Sigmoid colon (tissue), 7 donors: ENCODE data around the gene NCOA7. TPM values are rescaled to one million over a fixed set of nuclear protein-coding genes. Genes with fewer than 3 reads are reported as not detected.
"Not testable (repeated sequence)": the region's sequence is repeated elsewhere in the genome, so short reads cannot be mapped to it uniquely, and the experiment has no call there.

Experiments
- DNase-seq: peaks from one replicate; pipeline ENCODE4 v3.0.0-alpha.2; 2019
- H3K27ac ChIP-seq, 4 donors: fragments of 200-600 bp; sonication (generic); one replicate each; pipeline ENCODE4 v1.5.1; 2016 to 2019; ENCODE audit warnings: mild to moderate bottlenecking in 1 of 4
- H3K27me3 ChIP-seq, 3 donors: fragments of 200-600 bp; sonication (generic); one replicate each; pipeline ENCODE4 v1.5.1; 2019; ENCODE audit warnings: mild to moderate bottlenecking in 1 of 3
- H3K36me3 ChIP-seq, 4 donors: fragments of 200-600 bp; sonication (generic); one replicate each; pipeline ENCODE4 v1.5.1; 2016 to 2019
- H3K4me1 ChIP-seq, 4 donors: fragments of 200-600 bp; sonication (generic); one replicate each; pipeline ENCODE4 v1.5.1; 2017 to 2019
- H3K4me3 ChIP-seq, 4 donors: fragments of 200-600 bp; sonication (generic); one replicate each; pipeline ENCODE4 v1.5.1; 2017 to 2019; ENCODE audit warnings: mild to moderate bottlenecking in 2 of 4, moderate library complexity in 1 of 4
- H3K9me3 ChIP-seq, 4 donors: fragments of 200-600 bp in 3 of 4; sonication (generic) in 3 of 4; one replicate each; pipeline versions ENCODE4 v1.5.1 to v1.6.1; 2013 to 2019
- CTCF ChIP-seq, 4 experiments: fragments of 450-650 bp in 3 of 4; fragments of 200-600 bp in 1 of 4; IDR thresholded peaks; one replicate each; pipeline ENCODE4 v1.5.1; 2016 to 2019; ENCODE audit warnings: antibody characterized with exemption in 4 of 4, mild to moderate bottlenecking in 3 of 4, moderate library complexity in 2 of 4
- EP300 ChIP-seq, 4 donors: sonication (generic); formaldehyde crosslinking; IDR thresholded peaks; one replicate each; pipeline ENCODE4 v1.6.1; 2017; ENCODE audit warnings: antibody characterized with exemption in 4 of 4
- POLR2A ChIP-seq, 2 donors: fragments of 450-650 bp; IDR thresholded peaks; one replicate each; pipeline ENCODE4 v1.6.1; 2016; ENCODE audit warnings: antibody characterized with exemption in 2 of 2, mild to moderate bottlenecking in 2 of 2, moderate library complexity in 2 of 2
- POLR2AphosphoS5 ChIP-seq, 4 donors: sonication (generic); formaldehyde crosslinking; IDR thresholded peaks; one replicate each; pipeline ENCODE4 v1.6.1; 2017; ENCODE audit warnings: antibody characterized with exemption in 4 of 4
- WGBS, 2 donors: extraction: QIAGEN DNeasy Blood & Tissue Kit; methylation state at CpG; one replicate each; pipeline ENCODE4 v1.1.7; 2013; 5-methylcytosine and 5-hydroxymethylcytosine counted together
- intact Hi-C: fragments of 100-400 bp; cut with DNase I; formaldehyde crosslinking; loops from one replicate; pipeline ENCODE4 v1.15.1; 2023
- polyA plus RNA-seq, 3 donors: library from polyadenylated mRNA; stranded (reverse); fragments of 200-250 nt; gene quantifications; one replicate each; pipeline ENCODE4 v1.2.3, GENCODE V29; 2013
- total RNA-seq, 4 donors: library from RNA; depleted of rRNA; stranded (reverse); fragments of >200 nt; gene quantifications; one replicate each; pipeline ENCODE4 v1.1.0, GENCODE V29; 2016
- donor health status: healthy with polysubstance abuse.
- donor health status: Bipolar disorder and iron deficiency.
- donor health status: healthy.

Gene NCOA7
- total and polyA plus RNA-seq, 7 donors: 15.6 to 48.3 (median 27.5) TPM

DNA sequence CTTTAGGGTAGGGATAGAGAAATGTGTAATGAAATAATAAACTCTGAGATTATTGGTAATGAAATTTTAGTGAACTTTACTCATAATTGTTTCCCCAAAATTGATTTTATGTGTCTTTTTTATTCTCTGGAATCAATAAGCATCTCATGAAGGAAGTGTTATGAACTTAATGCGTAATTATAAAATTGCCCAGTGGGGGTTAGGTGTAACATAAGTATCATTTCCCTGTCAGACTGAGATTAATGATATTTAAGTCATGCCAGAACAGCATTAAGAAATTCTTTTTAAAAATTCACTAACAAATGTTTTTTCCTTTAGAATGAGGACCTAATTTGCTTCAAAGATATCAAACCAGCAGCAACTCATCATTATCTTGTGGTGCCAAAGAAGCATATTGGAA lies 175.8 kb downstream of the NCOA7 start:
- intact Hi-C loops: no loop called here
- no peak overlapping the region for H3K27ac ChIP-seq
- H3K4me1 ChIP-seq: no peaks in the 10 kb centered on the region
- H3K9me3 ChIP-seq: no peaks in the 10 kb centered on the region
- no peaks in the 10 kb centered on the region for H3K27me3 ChIP-seq
- TF ChIP-seq CTCF (IDR thresholded peaks at IDR 0.05): no peak
- no peak for TF ChIP-seq POLR2AphosphoS5 (IDR thresholded peaks at IDR 0.05)
- no peak for TF ChIP-seq POLR2A (IDR thresholded peaks at IDR 0.05)
- TF ChIP-seq EP300 (IDR thresholded peaks at IDR 0.05): no peak
- peaks cover 0 to 22% (median 5%) of the 10 kb centered on the region in 4 donors for H3K36me3 ChIP-seq
- DNase-seq: no peak
- 98 to 99% methylated on average over 1 of the region's 1 CpG for WGBS, 2 donors
- no peak overlapping the region for H3K4me3 ChIP-seq

DNA sequence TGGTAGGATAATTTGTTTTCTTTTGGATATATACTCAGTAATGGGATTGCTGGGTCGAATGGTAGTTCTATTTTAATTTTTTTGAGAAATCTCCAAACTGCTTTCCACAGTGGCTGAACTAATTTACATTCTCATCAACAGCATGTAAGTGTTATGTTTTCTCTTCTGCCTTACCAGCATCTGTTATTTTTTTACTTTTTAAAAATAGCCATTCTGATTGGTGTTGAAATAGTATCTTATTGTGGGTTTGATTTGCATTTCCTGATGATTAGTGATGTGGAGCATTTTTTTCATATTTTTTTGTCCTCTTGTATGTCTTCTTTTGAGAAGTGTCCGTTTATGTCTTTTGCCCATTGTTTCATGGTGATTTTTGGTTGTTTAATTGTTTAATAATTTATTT lies 177.7 kb downstream of the NCOA7 start:
- intact Hi-C loops: no loop called here
- no peaks in the 10 kb centered on the region for H3K27me3 ChIP-seq
- H3K4me1 ChIP-seq: no peaks in the 10 kb centered on the region
- TF ChIP-seq POLR2A (IDR thresholded peaks at IDR 0.05): no peak
- no peak for TF ChIP-seq CTCF (IDR thresholded peaks at IDR 0.05)
- TF ChIP-seq EP300 (IDR thresholded peaks at IDR 0.05): no peak
- no peak for TF ChIP-seq POLR2AphosphoS5 (IDR thresholded peaks at IDR 0.05)
- H3K36me3 ChIP-seq: peaks cover 0 to 22% (median 5%) of the 10 kb centered on the region in 4 donors
- H3K9me3 ChIP-seq: no peaks in the 10 kb centered on the region
- DNase-seq: no peak
- no peak overlapping the region for H3K4me3 ChIP-seq
- WGBS, 2 donors: 81 to 82% methylated on average over 2 of the region's 2 CpGs
- no peak overlapping the region for H3K27ac ChIP-seq

DNA sequence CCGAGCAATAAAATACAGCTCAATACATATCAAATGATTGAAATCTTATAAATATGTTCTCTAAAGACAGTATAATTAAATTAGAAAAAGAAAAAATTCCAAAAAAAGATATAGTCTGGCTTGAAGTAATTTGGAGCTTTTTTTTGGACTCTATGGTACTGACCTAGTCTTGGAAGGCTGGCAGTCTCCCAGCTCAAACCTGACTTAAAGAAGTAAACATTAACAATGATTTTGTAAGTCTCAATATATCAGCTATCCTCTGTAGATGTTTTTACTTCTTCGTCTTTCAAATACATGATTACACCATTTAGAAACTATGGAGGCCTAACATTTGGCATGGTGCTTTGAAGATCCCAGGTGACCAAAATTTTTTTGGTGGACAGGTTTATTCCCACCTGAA lies 180.0 kb downstream of the NCOA7 start:
- H3K27ac ChIP-seq: no peak overlapping the region
- H3K36me3 ChIP-seq: peaks cover 0 to 34% (median 7%) of the 10 kb centered on the region in 4 donors
- no peaks in the 10 kb centered on the region for H3K4me1 ChIP-seq
- no peak for TF ChIP-seq POLR2AphosphoS5 (IDR thresholded peaks at IDR 0.05)
- no peak for TF ChIP-seq POLR2A (IDR thresholded peaks at IDR 0.05)
- TF ChIP-seq CTCF (IDR thresholded peaks at IDR 0.05): no peak
- TF ChIP-seq EP300 (IDR thresholded peaks at IDR 0.05): no peak
- H3K27me3 ChIP-seq: no peaks in the 10 kb centered on the region
- intact Hi-C loops: no loop called here
- no peak overlapping the region for H3K4me3 ChIP-seq
- DNase-seq: no peak
- 0 to 70% methylated on average over 2 of the region's 2 CpGs for WGBS, 2 donors
- H3K9me3 ChIP-seq: no peaks in the 10 kb centered on the region

GRCh38 chr6:125972478-125972877 lies 181.7 kb downstream of the NCOA7 start:
- WGBS, 2 donors: 92 to 95% methylated on average over 1 of the region's 1 CpG
- H3K4me1 ChIP-seq, intact Hi-C loops, H3K9me3 ChIP-seq, H3K27ac ChIP-seq, DNase-seq, H3K4me3 ChIP-seq, H3K27me3 ChIP-seq: not testable (repeated sequence)
- H3K36me3 ChIP-seq: peaks cover 0 to 34% (median 8%) of the 10 kb centered on the region in 4 donors

DNA sequence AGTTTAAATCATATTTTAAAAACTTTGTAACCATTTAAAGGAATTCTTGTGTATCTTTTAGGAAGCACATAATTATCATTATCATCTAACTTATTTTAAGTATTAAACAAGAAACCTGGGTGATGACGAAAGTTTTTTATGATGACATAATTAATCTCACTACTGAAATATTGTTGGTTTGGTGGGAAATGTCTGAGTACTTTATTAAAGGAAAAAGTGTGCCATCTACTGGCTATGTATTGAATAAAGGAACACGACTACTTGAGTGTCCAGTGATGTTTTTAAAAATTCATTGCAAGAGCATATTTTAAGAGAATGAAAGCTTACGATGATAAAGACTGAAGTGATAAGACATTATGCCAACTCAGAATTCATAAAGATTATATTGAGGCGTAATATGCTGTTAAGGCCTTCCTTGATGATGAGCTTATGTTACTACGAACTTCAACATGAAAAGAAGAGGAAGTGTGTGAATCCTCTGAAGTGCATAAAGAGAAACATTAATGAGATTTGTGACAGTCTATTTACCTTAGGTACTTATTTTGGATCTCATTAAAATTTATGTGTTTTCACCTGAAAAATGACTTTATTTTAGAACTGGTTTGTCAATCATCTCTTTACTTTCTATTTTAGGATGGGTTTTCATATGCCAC lies 183.6 kb downstream of the NCOA7 start:
- intact Hi-C loops: no loop called here
- WGBS, 2 donors: 34 to 37% methylated on average over 5 of the region's 5 CpGs

More for the DNA sequence above, 183.6 kb downstream of the NCOA7 start:
- Histone ChIP-seq H3K36me3 (peaks cover 0 to 28% (median 4%) of the 10 kb centered on the region in 4 donors), H3K4me3 (no peak overlapping the region), H3K9me3 (no peaks in the 10 kb centered on the region), H3K4me1 (no peaks in the 10 kb centered on the region), H3K27ac (no peak overlapping the region), H3K27me3 (no peaks in the 10 kb centered on the region)
- DNase-seq: no peak
- TF ChIP-seq EP300 (IDR thresholded peaks at IDR 0.05) (no peak), CTCF (IDR thresholded peaks at IDR 0.05) (peak in 3 of 4 experiments; percentile 12 to 51 (median 20)), POLR2A (IDR thresholded peaks at IDR 0.05) (no peak)
